IMR-90 (cell line): ENCODE results near the gene FLT4. TPM values are rescaled to one million over a fixed set of nuclear protein-coding genes. Genes with fewer than 3 reads are reported as not detected.

Source experiments
- ATAC-seq: fragments of 200-7000 bp; cut with Tn5 transposase; 2 replicates; pipeline ENCODE4 v1.9.1; 2020; ENCODE audit warnings: low read depth, mild to moderate bottlenecking, moderate library complexity
- BruUV-seq: library from RNA; stranded (reverse); fragments of 400-500 nt; replicated peaks from 2 replicates; lab custom pipeline; 2021; lab: Mats Ljungman, UMichigan
- CTCF ChIA-PET: fragments of 300-600 bp; formaldehyde crosslinking; extraction: SDS; loops from one replicate; lab custom pipeline; 2021; ENCODE audit warnings: antibody characterized with exemption; lab: Yijun Ruan, JAX
- POLR2A ChIA-PET: fragments of 300-600 bp; sonication (Branson Sonifier 250); formaldehyde crosslinking; loops from one replicate; lab custom pipeline; 2022; ENCODE audit warnings: antibody characterized with exemption; ENCODE audit not compliant: unreplicated experiment; lab: Charles Lee
- DNase-seq: peaks from one replicate; pipeline ENCODE4 v3.0.0; 2013
- H2AFZ ChIP-seq: replicated peaks from 2 replicates; pipeline ENCODE3; 2013; ENCODE audit warnings: low read length, mild to moderate bottlenecking; ENCODE audit not compliant: poor library complexity
- H2AK5ac ChIP-seq: 2 replicates; pipeline ENCODE4 v1.6.1; 2013; ENCODE audit warnings: low read depth, low read length, inconsistent platforms
- H2AK9ac ChIP-seq: replicated peaks from 2 replicates; pipeline ENCODE3; 2013; ENCODE audit warnings: mild to moderate bottlenecking, low read depth, low read length, moderate library complexity; ENCODE audit not compliant: poor library complexity
- H2BK120ac ChIP-seq: 2 replicates; pipeline ENCODE4 v1.6.1; 2013; ENCODE audit warnings: low read depth, low read length, inconsistent platforms
- H2BK15ac ChIP-seq: 3 replicates; pipeline ENCODE4 v1.6.1; 2013; ENCODE audit warnings: low read depth, low read length, inconsistent platforms
- H2BK20ac ChIP-seq: 2 replicates; pipeline ENCODE4 v1.6.1; 2013; ENCODE audit warnings: low read depth, mild to moderate bottlenecking, inconsistent platforms, low read length, moderate library complexity
- H2BK5ac ChIP-seq: 2 replicates; pipeline ENCODE4 v1.6.1; 2013; ENCODE audit warnings: mild to moderate bottlenecking, low read depth, low read length, inconsistent platforms; ENCODE audit not compliant: poor library complexity, severe bottlenecking
- H3K14ac ChIP-seq: replicated peaks from 2 replicates; pipeline ENCODE4 v1.6.1; 2013; ENCODE audit warnings: low read depth, low read length, inconsistent platforms
- H3K18ac ChIP-seq: 2 replicates; pipeline ENCODE4 v1.6.1; 2013; ENCODE audit warnings: low read depth, low read length, control low read depth
- H3K23ac ChIP-seq: 2 replicates; pipeline ENCODE4 v1.6.1; 2013; ENCODE audit warnings: low read depth, low read length, inconsistent platforms
- H3K27ac ChIP-seq: 2 replicates; pipeline ENCODE4 v1.5.1; 2013; ENCODE audit warnings: mild to moderate bottlenecking, control low read depth, low read length; ENCODE audit not compliant: insufficient read depth
- H3K27me3 ChIP-seq: 2 replicates; pipeline ENCODE4 v1.6.1; 2013; ENCODE audit warnings: low read length; ENCODE audit not compliant: control insufficient read depth, insufficient read depth
- H3K36me3 ChIP-seq: 2 replicates; pipeline ENCODE4 v1.6.1; 2013; ENCODE audit warnings: low read length, mixed read lengths; ENCODE audit not compliant: control insufficient read depth, insufficient read depth
- H3K4ac ChIP-seq: 2 replicates; pipeline ENCODE4 v1.6.1; 2013; ENCODE audit warnings: low read depth, low read length, inconsistent platforms
- H3K4me1 ChIP-seq: 2 replicates; pipeline ENCODE4 v1.6.1; 2013; ENCODE audit warnings: low read length, mixed read lengths; ENCODE audit not compliant: control insufficient read depth, insufficient read depth
- H3K4me2 ChIP-seq: 2 replicates; pipeline ENCODE4 v1.6.1; 2013; ENCODE audit warnings: low read depth, mild to moderate bottlenecking, control low read depth, low read length, moderate library complexity
- H3K4me3 ChIP-seq: 2 replicates; pipeline ENCODE4 v1.5.1; 2013; ENCODE audit warnings: low read depth, mild to moderate bottlenecking, control low read depth, low read length, moderate library complexity; ENCODE audit not compliant: insufficient read depth
- H3K56ac ChIP-seq: 2 replicates; pipeline ENCODE4 v1.6.1; 2013; ENCODE audit warnings: low read length, inconsistent platforms; ENCODE audit not compliant: insufficient read depth; ENCODE audit errors: extremely low read depth
- H3K79me1 ChIP-seq, 2 experiments: 2 replicates each; pipeline ENCODE4 v1.6.1; 2013; ENCODE audit warnings: low read length in 2 of 2, inconsistent platforms in 1 of 2, low read depth in 1 of 2
- H3K9ac ChIP-seq: 2 replicates; pipeline ENCODE4 v1.6.1; 2013; ENCODE audit warnings: low read depth, low read length, control low read depth
- H3K9me1 ChIP-seq: 2 replicates; pipeline ENCODE4 v1.6.1; 2013; ENCODE audit warnings: low read length, inconsistent platforms; ENCODE audit not compliant: insufficient read depth
- H3K9me3 ChIP-seq: 2 replicates; pipeline ENCODE4 v1.6.1; 2013; ENCODE audit warnings: low read length; ENCODE audit not compliant: control insufficient read depth, insufficient read depth
- H4K20me1 ChIP-seq: 2 replicates; pipeline ENCODE4 v1.6.1; 2013; ENCODE audit warnings: low read length, inconsistent platforms; ENCODE audit not compliant: insufficient read depth
- H4K5ac ChIP-seq: 2 replicates; pipeline ENCODE4 v1.6.1; 2013; ENCODE audit warnings: mild to moderate bottlenecking, low read depth, low read length, control low read depth
- H4K8ac ChIP-seq, 2 experiments: 2 replicates each; pipeline ENCODE4 v1.6.1; 2013; ENCODE audit warnings: low read depth in 2 of 2, low read length in 2 of 2, control low read depth in 1 of 2, inconsistent platforms in 1 of 2
- H4K91ac ChIP-seq: 2 replicates; pipeline ENCODE4 v1.6.1; 2013; ENCODE audit warnings: low read depth, low read length, inconsistent platforms; ENCODE audit not compliant: insufficient read depth
- CEBPB ChIP-seq: IDR thresholded peaks from 2 replicates; pipeline ENCODE4 v1.6.1; 2012; ENCODE audit warnings: low read depth, low read length, improper control_type of control experiment
- CTCF ChIP-seq: conservative IDR thresholded peaks from 2 replicates; pipeline ENCODE4 v1.5.1; 2012; ENCODE audit warnings: mild to moderate bottlenecking, low read depth, low read length, improper control_type of control experiment
- WGBS, 2 experiments: methylation state at CpG; one replicate each; pipeline versions ENCODE4 v1.1.5 to v1.1.7; 2013; ENCODE audit warnings: missing lambda C conversion rate in 2 of 2; ENCODE audit not compliant: insufficient read length in 1 of 2; ENCODE audit errors: extremely low coverage in 2 of 2; 5-methylcytosine and 5-hydroxymethylcytosine counted together
- dilution Hi-C: fragments of 300-500 bp; cut with HindIII; formaldehyde crosslinking; loops from one replicate; pipeline ENCODE4 v1.14.3; 2018; ENCODE audit warnings: low sequenced_read_pairs; ENCODE audit not compliant: unreplicated experiment
- in situ Hi-C: fragments of 300-500 bp; cut with MboI; formaldehyde crosslinking; loops from 3 replicates; pipeline ENCODE4 v1.14.3; 2019; ENCODE audit warnings: low sequenced_read_pairs, inconsistent platforms, mixed read lengths
- intact Hi-C: fragments of 100-400 bp; cut with micrococcal nuclease; formaldehyde crosslinking; loops from 2 replicates; pipeline ENCODE4 v1.10.0; 2022
- polyA plus RNA-seq, 3 experiments: library from polyadenylated mRNA; depleted of rRNA; stranded (reverse); fragments of >200 nt; gene quantifications; 2 replicates each; pipeline ENCODE4 v1.2.3, GENCODE V29; 2012; ENCODE audit warnings: low replicate concordance in 1 of 3
- total RNA-seq: library from RNA; depleted of rRNA; stranded (reverse); fragments of >200 nt; gene quantifications from 2 replicates; pipeline ENCODE4 v1.2.3, GENCODE V29; 2012

Gene FLT4
- total and polyA plus RNA-seq, 2 of the 4 experiments (the other 2 are of a cell fraction) = under 0.01 to 0.07 TPM

GRCh38 chr5:180586870-180587269, 62.5 kb downstream of the FLT4 start:
- Histone ChIP-seq H4K91ac (no peak overlapping the region), H3K4ac (no peak overlapping the region), H2BK120ac (no peak overlapping the region), H4K8ac (no peak overlapping the region), H4K20me1 (no peaks in the 10 kb centered on the region), H2AFZ (no peak overlapping the region), H3K4me1 (no peaks in the 10 kb centered on the region; the same call in 1 of the 2 replicates), H3K79me1 (no peaks in the 10 kb centered on the region), H2BK20ac (no peak overlapping the region), H2AK9ac (no peak overlapping the region), H3K9me3 (no peaks in the 10 kb centered on the region), H3K23ac (no peak overlapping the region), H3K27ac (no peak overlapping the region), H3K18ac (no peak overlapping the region), H3K4me3 (no peak overlapping the region), H3K56ac (no peak overlapping the region), H3K36me3 (no peaks in the 10 kb centered on the region), H3K9ac (no peak overlapping the region), H2AK5ac (no peak overlapping the region), H3K14ac (no peak overlapping the region), H2BK5ac (no peak overlapping the region), H3K4me2 (no peak overlapping the region), H4K5ac (no peak overlapping the region), H3K9me1 (no peaks in the 10 kb centered on the region), H3K27me3 (peaks cover 35% of the 10 kb centered on the region), H2BK15ac (no peak overlapping the region)
- DNase-seq (no peak), ATAC-seq (no peak)
- TF ChIP-seq CTCF (no peak), CEBPB (peak; percentile 60)
- BruUV-seq = no TSS peak
- intact Hi-C loops = no loop called here
- dilution Hi-C loops = no loop called here
- ChIA-PET CTCF (no interaction called here), POLR2A (no interaction called here)
- in situ Hi-C loops = no loop called here
- no CpG with 5 or more reads among the region's 10 CpGs for WGBS, 2 experiments
